ACC112 (cell line): Measurements from ENCODE around the gene AGO3.

ENCODE experiments used
- H2AFZ ChIP-seq: fragments of 200-600 bp; sonication (generic); one replicate; pipeline ENCODE4 v1.6.0; 2017; ENCODE audit warnings: antibody characterized with exemption, low read length; ENCODE audit not compliant: unreplicated experiment
- H3K27ac ChIP-seq: fragments of 200-600 bp; sonication (generic); 2 replicates; pipeline ENCODE4 v1.5.1; 2014; ENCODE audit warnings: low read depth, mild to moderate bottlenecking, antibody characterized with exemption, low read length, moderate library complexity
- H3K27me3 ChIP-seq: fragments of 200-600 bp; sonication (generic); 2 replicates; pipeline ENCODE4 v1.6.1; 2014; ENCODE audit warnings: mild to moderate bottlenecking, antibody characterized with exemption, low read length, moderate library complexity, mixed read lengths; ENCODE audit not compliant: insufficient read depth
- H3K36me3 ChIP-seq: fragments of 200-600 bp; sonication (generic); 2 replicates; pipeline ENCODE4 v1.6.1; 2016; ENCODE audit warnings: mild to moderate bottlenecking, antibody characterized with exemption, low read length, moderate library complexity, mixed read lengths; ENCODE audit not compliant: insufficient read depth
- H3K4me1 ChIP-seq: fragments of 200-600 bp; sonication (generic); one replicate; pipeline ENCODE4 v1.6.1; 2016; ENCODE audit warnings: low read length, mixed read lengths; ENCODE audit not compliant: insufficient read depth, unreplicated experiment, control insufficient read depth
- H3K4me3 ChIP-seq: fragments of 200-600 bp; sonication (generic); 2 replicates; pipeline ENCODE4 v1.5.1; 2014; ENCODE audit warnings: mild to moderate bottlenecking, low read depth, low read length
- H3K79me2 ChIP-seq: fragments of 200-600 bp; sonication (generic); one replicate; pipeline ENCODE4 v1.6.0; 2016; ENCODE audit warnings: low read length; ENCODE audit not compliant: control insufficient read depth, unreplicated experiment, insufficient read depth

Gene AGO3

GRCh38 chr1:35925741-35926140 is 5.2 kb upstream of the AGO3 start:
- Histone ChIP-seq H3K36me3 (no peaks in the 10 kb centered on the region), H3K27me3 (no peaks in the 10 kb centered on the region), H3K27ac (no peak overlapping the region), H3K4me3 (no peak overlapping the region), H3K79me2 (no peaks in the 10 kb centered on the region), H3K4me1 (no peaks in the 10 kb centered on the region), H2AFZ (no peak overlapping the region)

GRCh38 chr1:35927472-35927871 is 3.4 kb upstream of the AGO3 start:
- no peak overlapping the region for H2AFZ ChIP-seq
- no peak overlapping the region for H3K27ac ChIP-seq
- peaks cover 12% of the 10 kb centered on the region for H3K79me2 ChIP-seq
- no peaks in the 10 kb centered on the region for H3K4me1 ChIP-seq
- no peaks in the 10 kb centered on the region for H3K27me3 ChIP-seq
- no peaks in the 10 kb centered on the region for H3K36me3 ChIP-seq
- no peak overlapping the region for H3K4me3 ChIP-seq

DNA sequence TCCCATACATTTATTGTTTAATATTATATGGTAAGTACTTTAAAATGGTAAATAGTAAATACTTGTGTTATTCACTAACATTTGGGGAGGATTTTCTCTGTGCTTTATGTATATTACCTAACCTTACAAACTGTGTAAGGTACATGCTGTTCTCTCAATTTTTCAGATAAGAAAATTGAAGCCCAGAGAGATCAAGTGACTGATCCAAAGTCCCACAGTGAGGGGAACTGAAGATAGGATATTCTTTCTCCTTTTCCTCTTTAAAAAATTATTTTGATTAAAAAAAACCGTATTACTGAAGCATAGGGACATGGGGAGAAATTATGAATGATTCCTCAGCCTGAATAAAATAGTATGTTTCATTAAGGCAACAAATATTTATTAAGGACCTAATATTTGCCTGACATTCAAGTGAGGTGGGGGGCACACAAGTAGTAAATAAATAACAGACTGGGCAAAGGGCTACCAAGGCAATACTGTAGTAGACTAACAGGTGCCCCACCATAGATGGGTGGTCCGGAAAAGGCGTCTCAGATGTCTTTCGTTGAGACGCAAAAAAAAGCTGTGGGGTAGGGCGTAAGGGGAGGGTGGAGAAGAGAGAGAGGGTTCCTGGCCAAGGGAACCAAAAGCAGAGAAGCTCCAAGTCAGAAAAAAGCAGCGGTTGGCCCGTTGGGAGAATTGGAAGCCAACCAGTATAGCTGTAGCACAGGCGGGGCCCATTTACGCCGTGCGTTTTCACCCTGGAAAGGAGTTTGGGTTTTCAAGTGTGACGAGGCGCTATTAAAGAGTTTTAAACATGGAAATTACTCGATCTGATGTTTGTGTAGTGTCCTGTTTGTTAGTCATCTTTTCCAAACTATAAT is 944 bp upstream of the AGO3 start:
- peaks cover 35% of the 10 kb centered on the region for H3K79me2 ChIP-seq
- peak overlapping the region; percentile 89 for H3K27ac ChIP-seq

DNA sequence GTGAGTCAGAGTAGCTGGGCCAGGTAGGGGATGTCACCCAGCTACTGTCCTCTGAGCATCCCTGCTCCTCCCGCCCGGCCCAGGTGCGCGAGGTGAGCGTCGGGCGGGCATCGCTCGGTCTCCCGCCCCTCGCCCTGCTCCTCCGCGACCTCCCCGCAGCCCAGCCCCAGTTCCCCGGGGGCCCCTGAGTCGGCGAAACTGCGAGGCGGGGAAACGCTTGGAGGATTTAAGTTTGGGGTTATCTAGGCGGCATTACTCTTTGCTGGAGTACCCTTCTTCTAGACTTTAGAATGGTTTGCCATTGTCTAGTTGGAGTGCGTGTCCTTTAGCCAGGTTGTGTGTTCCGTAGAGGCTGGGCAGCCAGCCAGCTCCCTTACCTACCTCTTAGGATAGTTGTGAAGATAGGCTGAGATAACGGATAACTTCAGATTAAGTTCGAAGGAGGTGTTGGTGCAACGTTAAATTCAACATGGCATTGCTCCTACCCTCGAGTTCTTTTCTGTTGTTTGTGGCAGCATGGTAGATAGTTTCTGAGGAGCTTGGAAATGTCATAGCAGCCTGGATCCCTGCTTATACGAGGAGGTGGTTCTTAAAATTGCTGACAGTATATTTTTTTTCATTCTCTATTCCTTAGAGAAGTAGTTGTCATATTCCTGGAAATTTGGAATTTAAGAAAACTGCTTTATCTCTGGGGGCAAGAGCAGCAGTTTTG is 697 bp downstream of the AGO3 start:
- Histone ChIP-seq H3K27ac (peak overlapping the region; percentile 89), H3K4me1 (peaks cover 17% of the 10 kb centered on the region), H3K36me3 (no peaks in the 10 kb centered on the region), H2AFZ (peak overlapping the region; percentile 94), H3K27me3 (no peaks in the 10 kb centered on the region), H3K79me2 (peaks cover 51% of the 10 kb centered on the region), H3K4me3 (peak overlapping the region; percentile 85)

More for the DNA sequence above, 944 bp upstream of the AGO3 start:
- Histone ChIP-seq H3K27me3 (no peaks in the 10 kb centered on the region), H3K36me3 (no peaks in the 10 kb centered on the region), H3K4me3 (peak overlapping the region; percentile 85), H3K4me1 (peaks cover 13% of the 10 kb centered on the region), H2AFZ (peak overlapping the region; percentile 94)

GRCh38 chr1:35932158-35932636 is 1.3 kb downstream of the AGO3 start:
- Histone ChIP-seq H2AFZ (no peak overlapping the region), H3K27ac (no peak overlapping the region), H3K79me2 (peaks cover 53% of the 10 kb centered on the region), H3K4me1 (peaks cover 17% of the 10 kb centered on the region), H3K27me3 (no peaks in the 10 kb centered on the region), H3K4me3 (peak overlapping the region; percentile 85), H3K36me3 (no peaks in the 10 kb centered on the region)

DNA sequence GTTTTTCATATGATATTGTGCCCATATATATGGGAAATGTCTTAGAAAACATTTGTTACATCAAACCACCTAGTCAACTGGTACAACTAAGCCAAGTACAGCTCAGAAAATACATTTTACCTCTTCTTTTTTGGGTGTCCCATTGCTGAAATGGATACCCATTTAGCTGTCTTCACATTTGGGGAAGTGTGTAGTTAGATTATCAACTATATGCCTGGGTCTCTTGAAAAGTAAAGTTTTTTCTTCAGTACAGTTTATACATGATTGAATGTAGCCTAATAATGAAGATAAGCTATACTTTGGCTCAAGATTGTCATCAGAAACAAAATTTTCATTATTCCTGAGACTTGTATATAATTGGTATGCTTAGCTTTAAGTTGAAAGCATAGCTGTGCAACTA is 2.0 kb downstream of the AGO3 start:
- Histone ChIP-seq H3K36me3 (no peaks in the 10 kb centered on the region), H3K4me1 (peaks cover 17% of the 10 kb centered on the region), H3K4me3 (peak overlapping the region; percentile 85), H3K27me3 (no peaks in the 10 kb centered on the region), H2AFZ (no peak overlapping the region), H3K79me2 (peaks cover 60% of the 10 kb centered on the region), H3K27ac (no peak overlapping the region)

- Histone ChIP-seq H3K36me3 (no peaks in the 10 kb centered on the region), H3K27ac (no peak overlapping the region), H3K27me3 (no peaks in the 10 kb centered on the region), H3K79me2 (peaks cover 81% of the 10 kb centered on the region), H3K4me3 (no peak overlapping the region), H2AFZ (no peak overlapping the region), H3K4me1 (peaks cover 17% of the 10 kb centered on the region)
Measured at GRCh38 chr1:35935442-35936388, 4.8 kb downstream of the AGO3 start.

DNA sequence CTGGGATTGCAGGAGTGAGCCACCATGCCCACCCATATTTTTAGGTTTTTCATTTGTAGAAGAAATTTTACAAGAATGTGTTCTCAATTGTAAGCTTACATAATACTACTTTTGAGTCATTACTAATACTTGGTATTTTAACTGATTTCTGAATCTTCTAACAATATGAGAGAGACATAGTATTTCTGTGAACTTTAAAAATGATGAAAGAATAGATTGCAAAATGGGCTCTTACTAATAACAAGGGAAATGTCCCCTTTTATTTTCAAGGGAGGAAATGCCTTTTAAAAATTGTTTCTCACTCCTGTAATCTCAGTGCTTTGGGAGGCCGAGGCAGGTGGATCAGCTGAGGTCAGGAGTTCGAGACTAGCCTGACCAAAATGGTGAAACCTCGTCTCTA is 5.9 kb downstream of the AGO3 start:
- no peak overlapping the region for H2AFZ ChIP-seq
- peaks cover 87% of the 10 kb centered on the region for H3K79me2 ChIP-seq
- no peak overlapping the region for H3K27ac ChIP-seq
- no peak overlapping the region for H3K4me3 ChIP-seq
- H3K36me3 ChIP-seq = no peaks in the 10 kb centered on the region
- peaks cover 17% of the 10 kb centered on the region for H3K4me1 ChIP-seq
- no peaks in the 10 kb centered on the region for H3K27me3 ChIP-seq

DNA sequence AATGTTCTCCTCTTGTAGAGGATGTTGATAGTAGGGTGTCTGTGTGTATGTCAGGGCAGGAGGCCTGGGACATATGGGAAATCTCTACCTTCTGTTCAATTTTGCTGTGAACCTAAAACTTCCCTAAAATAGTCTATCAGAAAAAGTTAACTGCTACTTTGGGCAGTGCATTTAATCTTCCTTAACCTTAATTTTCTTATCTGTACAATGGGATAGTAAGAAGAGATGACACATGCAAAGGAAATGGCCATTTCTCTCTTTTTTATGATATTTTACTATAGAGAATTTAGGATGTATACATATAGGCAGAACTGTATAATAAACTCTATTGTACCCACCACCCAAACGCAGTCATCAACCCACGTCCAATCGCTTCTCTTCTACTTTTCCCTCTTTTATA is 8.6 kb downstream of the AGO3 start:
- peaks cover 76% of the 10 kb centered on the region for H3K79me2 ChIP-seq
- no peaks in the 10 kb centered on the region for H3K36me3 ChIP-seq
- H3K4me3 ChIP-seq = no peak overlapping the region
- H2AFZ ChIP-seq = no peak overlapping the region
- H3K27ac ChIP-seq = no peak overlapping the region
- peaks cover 4% of the 10 kb centered on the region for H3K4me1 ChIP-seq
- H3K27me3 ChIP-seq = no peaks in the 10 kb centered on the region

- H3K27me3 ChIP-seq = no peaks in the 10 kb centered on the region
- H3K27ac ChIP-seq = no peak overlapping the region
- H3K4me1 ChIP-seq = no peaks in the 10 kb centered on the region
- no peaks in the 10 kb centered on the region for H3K36me3 ChIP-seq
- H3K4me3 ChIP-seq = no peak overlapping the region
- H3K79me2 ChIP-seq = peaks cover 39% of the 10 kb centered on the region
- H2AFZ ChIP-seq = no peak overlapping the region
Measured at GRCh38 chr1:35945327-35945726, 14.4 kb downstream of the AGO3 start.
